HCEC 1CT (cell line): ENCODE measurements around the gene NRXN3.
A peak's percentile ranks its signal among the peaks of the same experiment; 100 is the strongest.

Source experiments
- DNase-seq: peaks from one replicate; pipeline ENCODE4 v3.0.0-alpha.2; 2017

NRXN3 gene

DNA sequence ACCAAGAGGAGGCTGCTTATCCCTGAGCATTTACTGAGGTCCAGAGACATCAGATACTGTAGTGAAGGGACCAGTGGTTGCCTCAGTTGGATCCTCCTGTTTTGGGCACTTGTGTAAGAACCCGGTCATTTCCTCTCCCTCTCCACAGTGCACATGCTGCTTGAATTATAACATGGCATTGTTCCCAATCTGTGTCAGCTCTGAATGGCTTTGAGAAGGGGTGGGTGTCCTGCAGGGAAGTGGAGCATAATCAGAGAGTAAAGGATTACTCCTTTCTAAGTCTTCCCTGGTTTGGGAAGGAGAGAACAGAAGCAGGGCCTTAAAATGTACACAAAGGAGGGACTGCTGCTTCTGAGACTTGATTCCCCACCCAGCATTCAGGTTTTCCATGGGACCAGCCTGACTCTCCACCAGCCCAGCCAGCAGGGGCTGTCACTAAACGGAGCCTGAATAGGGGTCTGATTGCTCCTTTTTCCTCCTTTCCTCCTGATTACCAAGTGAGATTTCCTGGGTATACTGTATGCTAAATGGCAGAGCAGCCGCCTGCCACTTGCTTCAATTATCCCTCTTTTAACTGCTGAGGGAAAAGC is 78.4 kb downstream of the NRXN3 start:
- no peak for DNase-seq

GRCh38 chr14:78251308-78251707 is 81.1 kb downstream of the NRXN3 start:
- no peak for DNase-seq

DNA sequence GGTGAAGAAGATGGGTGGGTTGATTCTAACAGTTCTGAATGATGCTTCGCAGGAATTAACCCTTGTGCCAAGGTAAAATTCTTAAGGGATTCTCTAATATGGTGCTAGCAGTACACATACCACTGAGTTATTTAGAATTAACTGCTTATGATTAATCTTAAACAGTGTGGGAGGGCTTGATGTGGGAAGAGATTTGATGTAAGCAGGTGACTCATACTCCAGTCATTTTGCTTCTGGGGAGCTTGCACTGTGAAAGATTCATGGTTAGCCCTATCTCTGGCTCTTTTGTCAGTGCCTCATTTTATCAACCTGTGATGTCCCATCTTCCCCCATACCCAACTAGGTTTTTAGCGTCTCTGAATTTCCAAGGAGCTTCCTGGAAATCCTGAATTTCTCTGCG is 83.8 kb downstream of the NRXN3 start:
- DNase-seq, result peak; percentile 82

DNA sequence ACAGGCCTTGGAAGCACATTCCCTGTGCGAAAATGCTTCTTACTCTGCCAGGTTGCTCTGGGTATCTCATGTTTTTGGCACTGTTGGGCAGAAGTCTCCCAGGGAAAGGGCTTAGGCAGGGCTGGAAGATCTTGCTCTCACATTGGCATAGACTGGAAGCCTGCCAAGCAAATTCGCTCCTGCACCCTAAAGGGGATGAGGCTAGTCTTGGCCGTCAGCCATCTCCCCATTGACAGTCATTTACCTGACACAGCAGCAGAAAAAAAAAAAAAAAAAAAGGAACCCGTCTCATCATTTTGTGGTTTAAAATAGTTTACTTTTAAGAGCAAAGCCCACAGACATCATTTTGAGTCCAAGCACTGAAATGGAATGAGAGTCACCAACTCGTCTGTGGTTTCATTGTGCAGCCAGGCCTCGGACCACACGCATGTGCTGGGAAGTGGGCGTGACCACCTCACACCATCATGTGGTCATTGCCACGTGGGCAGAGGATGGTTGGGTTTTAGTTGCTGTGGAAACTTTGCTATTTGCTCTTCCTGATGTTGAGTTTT is 84.8 kb downstream of the NRXN3 start:
- DNase-seq, result no peak

GRCh38 chr14:78259831-78260230 is 89.7 kb downstream of the NRXN3 start:
- DNase-seq, result no peak

DNA sequence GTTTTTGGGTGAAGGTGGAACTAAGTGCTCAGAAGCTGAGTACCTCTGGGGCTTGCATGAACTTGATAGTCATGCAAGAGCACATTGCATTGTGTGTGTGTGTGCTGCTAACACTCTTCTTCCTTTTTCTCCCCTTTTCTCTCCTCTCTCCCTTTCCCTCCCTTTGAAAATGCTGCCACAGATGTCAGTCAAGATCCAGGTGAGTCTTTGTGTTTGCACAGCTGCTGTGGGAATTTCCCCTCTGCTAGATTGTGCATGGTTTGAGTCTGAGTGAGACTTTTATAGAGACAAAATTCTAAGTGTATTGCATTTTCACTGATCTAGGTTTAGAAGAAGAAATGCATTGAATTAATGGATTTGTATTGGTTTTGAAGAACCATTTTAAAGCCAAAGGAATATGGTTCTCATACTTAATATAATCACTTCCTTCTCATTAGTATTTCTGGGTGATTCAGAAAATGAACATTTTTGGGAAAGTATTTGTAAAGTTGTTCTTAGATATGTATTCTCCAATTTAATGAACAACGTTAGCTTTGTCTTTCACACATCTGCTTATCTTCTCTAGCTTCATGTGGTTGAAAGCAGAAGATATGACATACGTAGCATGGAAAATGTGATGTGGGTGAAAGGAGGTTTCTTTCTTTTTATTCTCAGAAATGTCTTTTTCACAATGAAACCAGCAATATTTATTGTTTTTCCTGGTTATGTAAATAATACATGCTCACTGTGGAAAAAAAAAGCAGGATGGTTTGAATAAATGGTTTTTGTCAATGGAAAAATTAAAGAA is 108.5 kb downstream of the NRXN3 start:
- DNase-seq, result no peak

- no peak for DNase-seq
Observed at GRCh38 chr14:78282437-78282836, 112.3 kb downstream of the NRXN3 start.

DNA sequence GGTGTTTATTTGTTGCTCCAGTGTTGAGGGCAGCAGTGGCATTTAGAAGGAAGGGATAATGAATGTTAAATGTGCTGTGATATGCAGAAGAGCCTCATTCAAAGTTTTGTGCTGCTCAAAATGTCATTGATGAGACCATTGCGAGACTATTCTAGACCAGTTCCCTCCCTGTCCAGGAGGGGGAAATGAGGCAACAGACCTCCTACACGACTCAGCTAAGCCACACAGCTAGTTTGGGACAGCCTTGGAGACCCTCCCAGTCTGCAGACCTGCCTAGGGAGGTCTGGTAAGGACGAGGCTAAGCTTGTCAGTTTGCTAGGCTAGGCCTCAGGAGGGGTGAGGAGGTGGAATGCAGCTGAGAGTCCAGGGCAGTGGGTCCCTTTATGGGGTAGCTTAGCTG is 116.0 kb downstream of the NRXN3 start:
- DNase-seq, result no peak

GRCh38 chr14:78292003-78292402 is 121.8 kb downstream of the NRXN3 start:
- no peak for DNase-seq

DNA sequence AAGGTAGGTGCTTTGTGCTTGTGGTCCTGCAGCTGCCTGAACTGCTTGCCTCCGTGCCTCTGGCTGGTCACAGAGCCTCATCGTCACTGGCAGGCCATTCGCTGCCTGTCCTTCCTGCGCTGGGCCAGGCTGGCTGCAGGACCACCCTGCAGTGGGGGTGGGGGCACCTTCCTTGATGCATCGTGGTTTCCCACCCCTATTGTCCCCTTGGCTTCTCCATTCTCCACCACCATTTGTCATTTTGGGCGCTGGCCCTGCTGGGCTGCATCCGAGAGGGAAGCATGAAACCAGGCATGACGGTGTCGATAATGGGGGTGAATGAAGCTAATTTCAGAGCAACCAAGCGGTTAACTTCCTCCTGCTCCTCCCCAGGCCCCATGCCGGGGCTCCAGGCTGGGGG is 127.7 kb downstream of the NRXN3 start:
- no peak for DNase-seq

DNA sequence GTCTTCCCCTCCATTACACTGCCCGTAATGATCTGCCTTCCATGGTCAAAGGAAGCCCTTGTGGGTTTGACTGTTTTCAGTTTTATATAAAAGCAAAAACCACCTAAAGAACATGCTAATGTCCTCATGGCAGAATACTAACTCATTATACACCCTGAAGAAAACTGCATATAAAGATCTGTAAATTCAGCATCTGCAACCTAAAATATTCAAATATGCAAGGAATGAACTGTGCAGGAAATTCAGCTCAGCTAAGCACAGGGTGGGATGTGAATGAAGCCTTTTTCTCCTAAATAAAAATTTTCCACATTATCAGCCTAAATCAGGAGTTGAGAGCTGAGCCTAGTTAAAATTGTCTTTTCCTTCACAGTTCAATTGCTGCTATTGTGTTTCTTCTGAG is 128.1 kb downstream of the NRXN3 start:
- DNase-seq, result no peak

DNA sequence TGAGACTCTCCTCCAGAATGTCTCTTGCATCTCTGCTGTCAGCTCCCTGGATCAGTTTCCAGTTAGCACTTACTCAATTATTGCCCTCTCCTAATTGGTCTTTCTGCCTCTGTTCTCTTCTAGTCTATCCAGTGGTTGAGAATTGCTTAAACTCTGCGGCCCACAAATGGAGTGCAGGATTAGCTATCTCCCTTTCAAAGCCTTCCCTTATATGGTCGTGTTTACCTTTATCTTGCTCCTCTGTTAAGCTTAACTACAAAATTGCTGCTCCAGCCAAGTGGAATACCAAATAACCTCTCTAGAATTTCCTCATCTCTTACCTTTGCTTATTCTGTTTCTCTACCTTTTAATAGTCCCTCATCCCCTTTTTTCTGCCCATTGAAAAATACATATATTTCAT is 132.7 kb downstream of the NRXN3 start:
- no peak for DNase-seq

- DNase-seq, result no peak
Observed at GRCh38 chr14:78307671-78308070, 137.5 kb downstream of the NRXN3 start.

DNA sequence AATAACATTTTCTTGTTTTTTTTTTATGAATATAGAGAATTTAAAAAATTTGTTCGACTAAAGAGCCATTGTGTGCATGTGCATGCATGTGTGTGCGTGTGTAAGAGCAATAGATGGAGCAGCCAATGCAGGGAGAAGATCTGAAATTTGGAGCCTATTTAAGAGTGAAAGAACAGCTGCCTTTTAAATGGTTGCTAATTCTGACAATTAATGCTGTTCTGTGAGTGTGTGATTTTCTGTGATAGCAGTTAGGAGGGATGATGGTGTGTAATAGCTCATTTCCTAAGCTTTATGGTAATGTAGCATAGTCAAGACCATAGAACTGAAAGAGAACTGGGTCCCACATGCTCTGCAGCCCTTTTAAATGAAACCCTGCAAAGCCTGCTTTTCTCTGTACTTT is 137.9 kb downstream of the NRXN3 start:
- DNase-seq, result no peak

GRCh38 chr14:78310272-78310671 is 140.1 kb downstream of the NRXN3 start:
- DNase-seq, result no peak

GRCh38 chr14:78313499-78313898 is 143.3 kb downstream of the NRXN3 start:
- DNase-seq, result no peak

- no peak for DNase-seq
Observed at GRCh38 chr14:78314484-78314883, 144.3 kb downstream of the NRXN3 start.

GRCh38 chr14:78316052-78316451 is 145.9 kb downstream of the NRXN3 start:
- DNase-seq, result no peak

DNA sequence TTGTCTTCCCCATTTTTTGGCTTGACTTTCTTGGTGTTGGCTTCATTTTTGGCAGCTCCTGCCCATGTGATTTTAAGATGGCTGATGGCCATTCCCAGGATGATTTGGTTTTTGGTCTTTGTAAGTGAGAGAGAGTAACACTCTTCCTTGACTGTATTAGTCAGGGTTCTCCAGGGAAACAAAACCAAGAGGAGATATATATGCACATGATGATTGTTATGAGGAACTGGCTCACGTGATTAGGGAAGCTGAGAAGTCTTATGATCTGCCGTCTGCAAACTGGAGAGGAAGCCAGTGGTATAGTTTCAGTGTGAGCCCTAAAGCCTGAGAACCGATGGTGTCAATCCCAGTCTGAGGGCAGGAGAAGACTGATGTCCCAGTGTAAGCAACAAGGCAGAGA is 146.6 kb downstream of the NRXN3 start:
- DNase-seq, result no peak

- no peak for DNase-seq
Observed at GRCh38 chr14:78319406-78319805, 149.2 kb downstream of the NRXN3 start.

DNA sequence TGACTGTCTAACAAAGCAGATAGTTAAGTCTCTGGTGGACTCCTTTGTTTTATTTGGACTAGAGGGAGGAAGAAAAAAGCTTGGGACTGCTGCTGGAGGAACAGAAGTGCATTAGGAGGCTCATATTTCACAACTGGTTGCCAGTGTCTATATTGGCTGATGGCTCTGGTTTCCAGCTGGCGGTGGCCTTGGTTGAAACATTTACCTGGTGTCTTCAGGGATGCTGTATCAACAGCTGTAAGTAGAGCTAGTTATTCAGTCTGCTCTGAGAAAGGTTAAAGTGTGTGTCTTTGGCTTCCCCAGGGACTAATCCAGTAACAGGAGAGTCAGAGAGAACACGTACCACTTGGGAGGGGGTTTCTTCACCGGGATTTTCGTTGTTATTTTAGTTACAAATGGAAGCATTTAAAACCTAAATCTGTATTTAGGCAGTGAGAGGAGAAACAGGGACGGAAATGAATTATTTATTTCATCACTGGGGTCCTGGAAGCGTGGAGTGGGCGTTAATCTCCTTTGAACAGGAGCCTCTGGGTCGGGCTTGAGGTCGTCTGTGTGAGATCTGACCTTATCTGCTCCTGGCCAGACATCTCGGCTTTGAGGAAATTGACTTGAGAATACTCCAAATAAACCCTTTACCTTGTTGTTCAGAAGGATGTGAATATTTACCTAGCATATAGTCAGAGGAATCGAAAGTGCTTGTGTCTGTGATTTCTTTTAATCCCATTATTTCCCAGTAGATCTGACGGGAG is 149.9 kb downstream of the NRXN3 start:
- no peak for DNase-seq

- DNase-seq, result no peak
Observed at GRCh38 chr14:78324353-78324752, 154.2 kb downstream of the NRXN3 start.

DNA sequence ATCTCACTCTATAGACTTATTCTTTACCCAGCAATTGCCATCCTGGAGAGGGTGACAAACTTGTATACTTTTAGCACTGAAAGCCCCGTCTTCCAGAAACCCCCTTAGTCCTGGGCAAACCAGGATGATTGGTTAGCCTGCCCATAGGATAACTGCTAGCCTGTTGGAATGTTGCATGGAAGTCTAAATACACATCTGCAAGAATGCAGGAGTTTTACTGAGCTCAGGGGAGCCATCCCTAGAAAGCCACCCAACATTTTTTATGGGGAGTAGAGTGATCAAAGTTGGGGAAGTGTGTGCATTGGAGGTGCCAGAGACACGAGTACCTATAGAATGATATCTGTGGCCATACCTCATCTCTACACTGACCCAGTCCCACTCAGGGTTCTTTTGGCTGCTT is 155.7 kb downstream of the NRXN3 start:
- no peak for DNase-seq
